Mucosa of descending colon (tissue), 3 donors: ENCODE data around the gene NISCH. TPM values are rescaled to one million over a fixed set of nuclear protein-coding genes. Genes with fewer than 3 reads are reported as not detected.
A peak's percentile ranks its signal among the peaks of the same experiment; 100 is the strongest.

Experiments used
- ATAC-seq: fragments of 200-7000 bp; cut with Tn5 transposase; one replicate; pipeline ENCODE4 v1.9.1; 2020; ENCODE audit warnings: mild to moderate bottlenecking, moderate library complexity
- DNase-seq, 3 donors: peaks; one replicate each; pipeline ENCODE4 v3.0.0-alpha.2; 2020
- H3K36me3 ChIP-seq: fragments of 200-600 bp; one replicate; pipeline ENCODE4 v1.8.0; 2021; ENCODE audit warnings: low read depth, mild to moderate bottlenecking
- H3K4me1 ChIP-seq: fragments of 200-600 bp; one replicate; pipeline ENCODE4 v1.8.0; 2021; ENCODE audit warnings: low read depth, mild to moderate bottlenecking
- H3K4me3 ChIP-seq: fragments of 200-600 bp; one replicate; pipeline ENCODE4 v1.8.0; 2021; ENCODE audit warnings: mild to moderate bottlenecking
- H3K9me3 ChIP-seq: fragments of 200-600 bp; one replicate; pipeline ENCODE4 v1.8.0; 2021; ENCODE audit warnings: mild to moderate bottlenecking
- intact Hi-C, 2 donors: fragments of 100-400 bp; cut with DNase I in 1 of 2; cut with micrococcal nuclease in 1 of 2; formaldehyde crosslinking; loops; one replicate each; pipeline versions ENCODE4 v1.11.0 to v1.11.1; 2022; cut with DNase I, micrococcal nuclease
- total RNA-seq, 3 donors: library from RNA; stranded (reverse); fragmentation: NEBNext Ultra II Directional in 2 of 3; extraction: Animal tissue kit (Norgen Biotek cat#: 25700) in 2 of 3; gene quantifications; one replicate each; pipeline versions ENCODE4 v1.2.1 to v1.2.4, GENCODE V29; 2021 to 2023
- TF ChIP-seq, protein P1 (sequence below): fragments of 200-600 bp; IDR thresholded peaks from one replicate; pipeline ENCODE4 v1.8.0; 2022; ENCODE audit warnings: antibody characterized with exemption, mild to moderate bottlenecking
- donor health status: DM: no; HTN: no; CAD: no; lungs with moderate emphysema.
- donor health status: DM: no; HTN: no; CAD: no.
- donor health status: DM: no; HTN: yes; CAD: no.

The NISCH gene
- total RNA-seq, 3 donors from 2014 or later = 57.6 to 91.0 (median 72.1) TPM

DNA sequence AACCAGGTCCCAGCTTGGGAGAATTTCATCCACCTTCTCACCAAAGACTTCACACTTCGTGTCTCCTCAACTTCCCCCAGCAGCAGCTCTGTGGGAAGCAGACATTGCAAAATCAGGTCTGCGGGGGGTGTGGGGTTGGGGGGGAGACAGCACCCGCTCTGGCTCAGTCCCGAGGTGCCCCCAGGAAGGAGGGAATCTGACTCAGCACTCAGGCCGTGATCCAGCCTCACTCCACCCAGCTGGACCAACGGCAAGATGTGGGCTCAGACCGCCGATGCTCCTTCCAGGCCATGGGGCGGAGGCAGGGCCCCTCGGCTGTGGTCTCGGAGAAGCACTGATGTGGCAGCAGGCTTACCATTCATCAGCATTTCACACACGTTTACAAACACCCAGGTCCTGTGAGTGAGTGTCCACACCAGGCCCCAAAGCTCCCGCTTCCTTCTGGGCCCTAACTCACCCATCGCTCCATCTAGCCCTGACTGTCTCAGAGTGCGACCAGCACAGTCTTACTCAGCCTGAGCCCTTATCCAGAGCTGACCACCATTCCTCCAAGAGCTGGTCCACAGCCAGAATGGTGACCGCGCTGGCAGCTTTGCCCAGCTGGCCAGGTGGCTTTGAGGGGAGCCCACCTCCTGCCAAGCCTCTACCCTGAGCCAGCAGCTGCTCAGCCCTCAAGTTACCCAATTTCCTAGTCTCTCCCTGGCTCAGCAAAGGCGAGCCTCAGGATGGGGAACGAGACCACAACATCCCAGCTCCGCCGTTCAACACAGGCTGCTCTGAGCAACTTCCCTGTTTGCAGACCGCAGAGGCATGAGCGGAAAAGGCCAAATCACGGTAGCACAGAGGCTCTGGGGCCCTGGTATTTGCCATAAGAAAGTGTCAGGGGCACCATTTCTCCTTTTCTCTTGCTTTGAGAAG is 43.0 kb downstream of the NISCH start:
- DNase-seq (peak; percentile 29 to 76 (median 38)), ATAC-seq (peak; percentile 45)
- Histone ChIP-seq H3K9me3 (no peaks in the 10 kb centered on the region), H3K4me1 (no peaks in the 10 kb centered on the region), H3K36me3 (no peaks in the 10 kb centered on the region), H3K4me3 (no peak overlapping the region)
- intact Hi-C loops = no loop called here
- TF ChIP-seq, protein P1, sequence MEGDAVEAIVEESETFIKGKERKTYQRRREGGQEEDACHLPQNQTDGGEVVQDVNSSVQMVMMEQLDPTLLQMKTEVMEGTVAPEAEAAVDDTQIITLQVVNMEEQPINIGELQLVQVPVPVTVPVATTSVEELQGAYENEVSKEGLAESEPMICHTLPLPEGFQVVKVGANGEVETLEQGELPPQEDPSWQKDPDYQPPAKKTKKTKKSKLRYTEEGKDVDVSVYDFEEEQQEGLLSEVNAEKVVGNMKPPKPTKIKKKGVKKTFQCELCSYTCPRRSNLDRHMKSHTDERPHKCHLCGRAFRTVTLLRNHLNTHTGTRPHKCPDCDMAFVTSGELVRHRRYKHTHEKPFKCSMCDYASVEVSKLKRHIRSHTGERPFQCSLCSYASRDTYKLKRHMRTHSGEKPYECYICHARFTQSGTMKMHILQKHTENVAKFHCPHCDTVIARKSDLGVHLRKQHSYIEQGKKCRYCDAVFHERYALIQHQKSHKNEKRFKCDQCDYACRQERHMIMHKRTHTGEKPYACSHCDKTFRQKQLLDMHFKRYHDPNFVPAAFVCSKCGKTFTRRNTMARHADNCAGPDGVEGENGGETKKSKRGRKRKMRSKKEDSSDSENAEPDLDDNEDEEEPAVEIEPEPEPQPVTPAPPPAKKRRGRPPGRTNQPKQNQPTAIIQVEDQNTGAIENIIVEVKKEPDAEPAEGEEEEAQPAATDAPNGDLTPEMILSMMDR = no peak

DNA sequence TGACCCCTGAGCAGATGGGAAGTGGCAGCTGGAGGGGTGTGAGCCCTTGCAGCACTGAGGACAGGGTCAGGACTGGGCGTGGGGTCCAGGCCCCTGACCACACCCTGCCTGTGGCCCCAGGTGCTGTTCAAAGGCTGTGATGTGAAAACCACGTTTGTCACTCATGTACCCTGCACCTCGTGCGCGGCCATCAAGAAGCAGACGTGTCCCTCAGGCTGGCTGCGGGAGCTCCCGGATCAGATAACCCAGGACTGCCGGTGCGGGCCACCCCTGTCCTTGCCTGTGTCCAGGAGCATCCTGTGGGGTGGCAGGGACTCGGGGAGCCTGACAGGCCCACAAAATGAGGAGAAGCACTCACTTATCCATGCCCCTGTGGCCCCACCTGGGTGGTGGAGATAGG is 45.6 kb downstream of the NISCH start:
- TF ChIP-seq, protein P1 = no peak
- DNase-seq = no peak
- Histone ChIP-seq H3K36me3 (no peaks in the 10 kb centered on the region), H3K9me3 (no peaks in the 10 kb centered on the region), H3K4me1 (no peaks in the 10 kb centered on the region), H3K4me3 (no peak overlapping the region)
- intact Hi-C loops = no loop called here
- no peak for ATAC-seq

DNA sequence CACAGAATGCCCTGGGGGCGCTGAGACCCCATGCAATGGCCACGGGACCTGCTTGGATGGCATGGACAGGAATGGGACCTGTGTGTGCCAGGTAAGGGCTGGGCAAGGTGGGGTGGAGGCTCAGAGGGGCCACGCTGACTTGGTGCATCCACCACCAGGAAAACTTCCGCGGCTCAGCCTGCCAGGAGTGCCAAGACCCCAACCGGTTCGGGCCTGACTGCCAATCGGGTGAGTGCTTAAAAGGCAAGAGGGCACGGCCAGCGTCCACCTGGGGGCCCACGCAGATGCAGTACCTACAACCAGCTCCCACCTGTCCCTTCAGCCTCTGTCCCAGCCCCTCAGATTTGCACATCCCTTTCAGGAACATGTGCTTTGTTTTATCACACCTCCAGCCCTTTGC is 46.6 kb downstream of the NISCH start:
- H3K4me1 ChIP-seq = no peaks in the 10 kb centered on the region
- no peaks in the 10 kb centered on the region for H3K36me3 ChIP-seq
- ATAC-seq (no peak), DNase-seq (no peak)
- H3K4me3 ChIP-seq = no peak overlapping the region
- TF ChIP-seq, protein P1 = no peak
- intact Hi-C loops = no loop called here
- H3K9me3 ChIP-seq = no peaks in the 10 kb centered on the region

DNA sequence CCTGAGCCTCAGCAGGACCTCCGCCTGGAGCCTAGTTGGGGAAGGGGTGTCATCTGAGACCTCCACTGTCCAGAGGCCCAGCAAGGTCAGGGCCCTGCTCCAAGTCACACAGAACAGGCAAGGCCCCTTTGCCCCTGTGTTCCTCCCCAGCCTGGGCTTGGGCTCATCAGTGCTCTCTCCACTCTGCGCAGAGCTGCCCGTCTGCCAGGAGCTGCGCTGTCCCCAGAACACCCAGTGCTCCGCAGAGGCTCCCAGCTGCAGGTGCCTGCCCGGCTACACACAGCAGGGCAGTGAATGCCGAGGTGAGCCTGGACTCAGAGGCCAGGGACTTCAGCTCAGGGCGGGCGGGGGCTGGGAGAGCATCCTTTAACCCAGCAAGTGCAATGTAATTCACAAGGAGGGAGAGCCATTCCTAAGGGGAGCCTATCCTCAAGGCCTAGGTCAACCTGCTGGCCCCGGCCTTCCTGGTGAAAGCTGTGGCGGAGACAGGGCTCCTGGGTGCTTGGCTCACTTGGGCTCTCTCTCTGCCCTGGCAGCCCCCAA is 47.5 kb downstream of the NISCH start:
- DNase-seq (no peak), ATAC-seq (no peak)
- Histone ChIP-seq H3K9me3 (no peaks in the 10 kb centered on the region), H3K4me3 (no peak overlapping the region), H3K4me1 (no peaks in the 10 kb centered on the region), H3K36me3 (no peaks in the 10 kb centered on the region)
- TF ChIP-seq, protein P1 = no peak
- intact Hi-C loops = no loop called here

DNA sequence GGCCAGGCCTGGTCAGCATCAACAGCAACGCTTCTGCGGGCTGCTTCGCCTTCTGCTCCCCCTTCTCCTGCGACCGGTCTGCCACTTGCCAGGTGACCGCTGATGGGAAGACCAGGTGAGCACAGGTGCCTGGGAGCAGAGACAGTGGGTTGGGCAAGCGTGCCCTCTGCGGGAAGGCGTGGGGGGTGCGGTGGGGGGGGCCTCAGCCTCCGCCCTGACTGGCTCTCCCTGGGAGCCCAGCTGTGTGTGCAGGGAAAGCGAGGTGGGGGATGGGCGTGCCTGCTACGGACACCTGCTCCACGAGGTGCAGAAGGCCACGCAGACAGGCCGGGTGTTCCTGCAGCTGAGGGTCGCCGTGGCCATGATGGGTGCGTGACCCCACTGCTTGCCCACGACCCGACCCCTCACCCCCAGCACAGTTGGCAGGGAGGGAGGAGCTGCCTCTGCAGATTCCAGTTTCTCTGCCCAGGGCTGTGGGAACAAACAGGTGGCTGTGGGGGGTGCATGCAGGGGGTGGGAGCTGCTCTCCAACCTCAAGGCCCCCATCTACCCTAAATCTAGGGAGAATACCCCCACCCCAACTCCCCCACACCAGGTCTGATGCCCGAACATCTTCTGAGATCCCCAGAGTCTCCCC is 48.5 kb downstream of the NISCH start:
- Histone ChIP-seq H3K4me3 (no peak overlapping the region), H3K4me1 (no peaks in the 10 kb centered on the region), H3K36me3 (no peaks in the 10 kb centered on the region), H3K9me3 (no peaks in the 10 kb centered on the region)
- DNase-seq (no peak), ATAC-seq (no peak)
- TF ChIP-seq, protein P1 = no peak
- intact Hi-C loops = no loop called here
